ENCODE measurements around the gene ZNF398.

Gene ZNF398

GRCh38 chr7:149226840-149227494, 79.7 kb downstream of the ZNF398 start:
- no peak for DNase-seq

GRCh38 chr7:149228831-149229471, 81.7 kb downstream of the ZNF398 start:
- DNase-seq, result no peak

GRCh38 chr7:149229526-149229925, 82.3 kb downstream of the ZNF398 start:
- DNase-seq, result no peak

DNA sequence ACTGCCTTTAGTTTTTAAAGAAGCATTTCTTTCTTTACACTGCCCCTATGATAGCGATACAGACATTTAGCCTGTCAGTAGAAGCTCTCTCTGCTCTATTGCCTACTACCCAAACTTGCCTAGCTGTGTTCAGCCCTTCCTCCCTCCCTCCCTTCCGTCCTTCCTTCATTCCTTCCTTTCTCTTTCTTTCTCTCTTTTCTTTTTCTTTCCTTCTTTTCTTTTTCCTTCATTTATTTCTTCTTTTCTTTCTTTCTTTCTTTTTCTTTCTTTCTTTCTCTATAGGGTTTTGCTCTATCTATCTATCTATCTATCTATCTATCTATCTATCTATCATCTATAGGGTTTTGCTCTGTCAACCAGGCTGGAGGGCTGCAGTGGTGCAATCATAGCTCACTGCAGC, 85.1 kb downstream of the ZNF398 start:
- no peak for DNase-seq

Data from AML-193 (cell line).